NCI-H2081 (cell line): Measurements from ENCODE around the gene MSRB1.

ENCODE experiments used
- DNase-seq, 2 experiments: peaks; one replicate each; lab custom pipeline; 2025; lab: John Stamatoyannopoulos, UW

Gene MSRB1

GRCh38 chr16:1895949-1896675 is 46.9 kb downstream of the MSRB1 start:
- DNase-seq = peak in 1 of 2 experiments; percentile 24

- no peak for DNase-seq
Measured at GRCh38 chr16:1895068-1895467, 47.9 kb downstream of the MSRB1 start.

- DNase-seq = no peak
Measured at GRCh38 chr16:1890708-1891050, 52.3 kb downstream of the MSRB1 start.

GRCh38 chr16:1890024-1890707 is 52.8 kb downstream of the MSRB1 start:
- DNase-seq = no peak
